GM08714 (cell line): ENCODE measurements around the gene FAM131A.

Source experiments
- H3K4me3 ChIP-seq: fragments of 200-500 bp; sonication (Bioruptor generic); 2 replicates; pipeline ENCODE4 v1.5.1; 2014; ENCODE audit warnings: mild to moderate bottlenecking, low read length, inconsistent platforms
- ZNF274 ChIP-seq: IDR thresholded peaks from 2 replicates; pipeline ENCODE4 v1.6.1; 2012; ENCODE audit warnings: mild to moderate bottlenecking, low read depth, low read length

FAM131A gene

DNA sequence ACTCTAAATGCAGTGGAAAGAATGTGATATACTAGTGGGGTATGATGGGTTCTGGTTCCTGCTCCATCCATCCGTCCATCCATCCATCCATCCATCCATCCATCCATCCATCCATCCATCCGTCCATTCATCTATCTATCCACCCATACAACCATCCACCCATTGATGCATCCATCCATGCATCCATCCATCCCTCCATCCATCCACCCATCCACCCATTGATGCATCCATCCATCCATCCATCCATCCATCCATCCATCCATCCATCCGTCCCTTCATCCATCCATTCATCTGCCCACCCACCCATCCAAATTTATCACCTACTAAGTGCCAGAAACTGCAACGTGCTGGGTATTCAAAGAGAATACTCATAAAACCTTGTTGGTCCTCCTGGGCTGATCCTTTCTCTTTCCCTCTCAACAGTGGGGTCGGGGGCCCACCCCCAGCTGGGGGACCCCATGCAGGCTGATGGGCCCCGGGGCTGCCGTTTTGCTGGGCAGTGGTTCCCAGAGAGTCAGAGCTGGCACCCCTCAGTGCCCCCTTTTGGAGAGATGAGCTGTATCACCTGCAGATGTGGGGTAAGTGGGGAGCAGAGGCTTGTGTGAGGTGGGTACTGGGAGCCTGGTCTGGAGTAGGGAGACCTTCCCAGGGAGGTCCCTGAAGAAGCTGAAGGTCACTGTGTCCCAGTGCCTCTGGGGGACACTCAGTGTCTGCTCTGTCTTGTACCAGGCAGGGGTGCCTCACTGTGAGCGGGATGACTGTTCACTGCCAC lies 51.0 kb downstream of the FAM131A start:
- H3K4me3 ChIP-seq = no peak overlapping the region
- no peak for TF ChIP-seq ZNF274

GRCh38 chr3:184388936-184389230 lies 51.5 kb downstream of the FAM131A start:
- no peak for TF ChIP-seq ZNF274

GRCh38 chr3:184389384-184389783 lies 52.0 kb downstream of the FAM131A start:
- no peak for TF ChIP-seq ZNF274
- H3K4me3 ChIP-seq = no peak overlapping the region

More at GRCh38 chr3:184388936-184389230, 51.5 kb downstream of the FAM131A start:
- no peak overlapping the region for H3K4me3 ChIP-seq

DNA sequence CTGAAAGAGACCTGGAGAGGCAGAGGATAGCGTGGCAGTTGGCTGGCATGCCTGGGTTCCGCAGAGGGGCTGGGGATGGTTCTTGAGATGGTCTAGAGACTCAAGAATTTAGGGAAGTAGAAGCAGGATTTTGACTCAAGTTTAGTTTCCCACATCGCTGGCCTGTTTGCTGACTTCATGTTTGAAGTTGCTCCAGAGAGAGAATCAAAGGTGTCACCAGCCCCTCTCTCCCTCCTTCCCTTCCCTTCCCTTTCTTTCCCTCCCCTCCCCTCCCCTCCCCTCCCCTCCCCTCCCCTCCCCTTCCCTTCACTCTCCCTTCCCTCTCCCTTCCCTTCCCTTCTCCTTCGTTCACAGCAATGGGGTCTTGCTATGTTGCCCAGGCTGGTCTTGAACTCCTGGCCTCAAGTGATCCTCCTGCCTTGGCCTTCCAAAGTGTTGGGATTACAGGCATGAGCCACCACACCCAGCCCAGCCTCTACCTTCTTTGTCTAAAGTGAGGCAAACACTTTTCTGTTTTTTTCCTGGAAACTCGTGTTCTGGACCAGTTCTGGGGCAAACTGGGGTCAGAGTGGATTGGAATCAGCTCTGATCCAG lies 52.6 kb downstream of the FAM131A start:
- H3K4me3 ChIP-seq = no peak overlapping the region
- no peak for TF ChIP-seq ZNF274

DNA sequence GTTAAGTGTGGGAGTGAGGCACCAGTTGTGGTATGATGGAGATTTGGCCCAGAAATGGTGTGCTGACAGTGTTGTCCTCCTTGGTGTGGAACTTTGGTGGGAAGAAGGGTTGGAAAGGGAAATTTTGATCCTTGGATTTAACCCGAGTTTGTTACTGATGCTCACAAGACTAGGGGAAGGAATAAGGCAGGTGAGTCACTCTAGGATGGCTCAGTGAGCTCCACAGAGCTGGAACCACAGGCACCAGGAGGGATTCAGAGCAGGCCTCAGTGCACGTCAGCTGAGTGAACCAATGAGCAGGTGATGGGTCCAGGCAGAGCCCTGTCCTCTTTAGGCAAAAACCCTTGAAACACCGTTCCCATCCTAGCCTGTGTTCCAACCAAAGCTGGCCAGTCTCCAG lies 53.9 kb downstream of the FAM131A start:
- H3K4me3 ChIP-seq = no peak overlapping the region
- TF ChIP-seq ZNF274 = no peak

GRCh38 chr3:184395320-184395660 lies 57.9 kb downstream of the FAM131A start:
- no peak for TF ChIP-seq ZNF274
- H3K4me3 ChIP-seq = no peak overlapping the region
